AG09309 (cell line): ENCODE data around the gene SMIM28.

Source experiments
- DNase-seq: peaks from one replicate; pipeline ENCODE4 v3.0.0-alpha.2; 2010; ENCODE audit warnings: low read depth
- H3K4me3 ChIP-seq: 2 replicates; pipeline ENCODE4 v1.5.1; 2011; ENCODE audit warnings: mild to moderate bottlenecking, low read depth, low read length, moderate library complexity; ENCODE audit not compliant: control insufficient read depth
- TF ChIP-seq, protein P1 (sequence below): IDR thresholded peaks from 2 replicates; pipeline ENCODE4 v1.5.1; 2011; ENCODE audit warnings: mild to moderate bottlenecking, low read depth, low read length, inconsistent platforms; ENCODE audit not compliant: insufficient read depth, control insufficient read depth; ENCODE audit errors: missing control alignments

Gene SMIM28

GRCh38 chr6:138371720-138372119 lies 6.0 kb upstream of the SMIM28 start:
- H3K4me3 ChIP-seq, result no peak overlapping the region
- TF ChIP-seq, protein P1, sequence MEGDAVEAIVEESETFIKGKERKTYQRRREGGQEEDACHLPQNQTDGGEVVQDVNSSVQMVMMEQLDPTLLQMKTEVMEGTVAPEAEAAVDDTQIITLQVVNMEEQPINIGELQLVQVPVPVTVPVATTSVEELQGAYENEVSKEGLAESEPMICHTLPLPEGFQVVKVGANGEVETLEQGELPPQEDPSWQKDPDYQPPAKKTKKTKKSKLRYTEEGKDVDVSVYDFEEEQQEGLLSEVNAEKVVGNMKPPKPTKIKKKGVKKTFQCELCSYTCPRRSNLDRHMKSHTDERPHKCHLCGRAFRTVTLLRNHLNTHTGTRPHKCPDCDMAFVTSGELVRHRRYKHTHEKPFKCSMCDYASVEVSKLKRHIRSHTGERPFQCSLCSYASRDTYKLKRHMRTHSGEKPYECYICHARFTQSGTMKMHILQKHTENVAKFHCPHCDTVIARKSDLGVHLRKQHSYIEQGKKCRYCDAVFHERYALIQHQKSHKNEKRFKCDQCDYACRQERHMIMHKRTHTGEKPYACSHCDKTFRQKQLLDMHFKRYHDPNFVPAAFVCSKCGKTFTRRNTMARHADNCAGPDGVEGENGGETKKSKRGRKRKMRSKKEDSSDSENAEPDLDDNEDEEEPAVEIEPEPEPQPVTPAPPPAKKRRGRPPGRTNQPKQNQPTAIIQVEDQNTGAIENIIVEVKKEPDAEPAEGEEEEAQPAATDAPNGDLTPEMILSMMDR, result no peak
- DNase-seq, result no peak

GRCh38 chr6:138372711-138373463 lies 4.8 kb upstream of the SMIM28 start:
- no peak overlapping the region for H3K4me3 ChIP-seq
- TF ChIP-seq, protein P1, result no peak
- no peak for DNase-seq

DNA sequence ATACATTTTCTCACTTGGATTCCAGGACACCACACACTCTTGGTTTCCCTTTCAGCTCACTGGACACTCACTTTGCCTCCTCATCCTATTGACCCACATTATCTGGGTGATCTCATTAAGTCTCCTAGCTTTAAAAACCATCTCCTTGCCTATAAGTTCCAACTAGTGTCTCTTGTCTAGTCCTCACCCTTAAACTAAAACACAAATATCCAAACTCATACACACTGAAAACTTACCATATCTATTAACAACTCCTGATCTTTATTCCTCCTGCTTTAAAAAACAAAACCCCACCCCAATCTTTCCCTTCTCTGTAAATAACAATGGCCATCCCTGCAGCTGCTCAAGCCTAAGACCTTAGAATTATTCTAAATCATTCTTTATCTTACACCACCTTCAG lies 3.5 kb upstream of the SMIM28 start:
- no peak overlapping the region for H3K4me3 ChIP-seq
- no peak for DNase-seq
- TF ChIP-seq, protein P1, result no peak

- DNase-seq, result no peak
- H3K4me3 ChIP-seq, result no peak overlapping the region
Observed at GRCh38 chr6:138374815-138375214, 2.9 kb upstream of the SMIM28 start.

GRCh38 chr6:138377042-138377441 lies 663 bp upstream of the SMIM28 start:
- TF ChIP-seq, protein P1, result no peak
- H3K4me3 ChIP-seq, result no peak overlapping the region
- DNase-seq, result no peak

More at GRCh38 chr6:138374815-138375214, 2.9 kb upstream of the SMIM28 start:
- TF ChIP-seq, protein P1, result no peak

DNA sequence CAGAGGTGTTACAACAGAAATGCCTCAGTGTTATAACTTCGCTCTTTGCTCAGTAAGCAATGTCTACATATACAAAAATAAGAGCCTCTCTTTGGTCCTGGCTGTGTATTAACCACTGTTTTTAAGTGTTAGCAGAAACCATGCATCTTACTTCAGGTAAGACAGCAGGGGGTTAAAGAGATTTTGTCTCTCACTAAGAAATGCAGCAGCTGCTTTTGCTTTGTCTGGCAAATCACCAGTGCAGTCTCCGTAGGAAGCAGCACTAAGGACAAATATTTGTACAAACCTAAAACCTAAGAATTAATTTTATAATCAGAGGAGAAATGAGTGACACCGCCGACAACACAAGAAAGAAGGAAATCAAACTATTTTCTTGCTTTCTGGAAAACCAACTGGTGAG lies 758 bp downstream of the SMIM28 start:
- DNase-seq, result no peak
- TF ChIP-seq, protein P1, result no peak
- no peak overlapping the region for H3K4me3 ChIP-seq
